Measurements from ENCODE around the gene ZNRF4.

GRCh38 chr19:5424192-5424973, 30.8 kb upstream of the ZNRF4 start:
- TF ChIP-seq POU5F1 (IDR thresholded peaks at IDR 0.05; ENCODE audit: low read depth, low read length) = no peak
- no peak for TF ChIP-seq PHF8 (conservative IDR thresholded peaks at IDR 0.05; ENCODE audit: low read depth, low read length)
- no peak for TF ChIP-seq CTCF (IDR thresholded peaks at IDR 0.05; ENCODE audit: control extremely low read depth in 1 of 3, insufficient read depth in 1 of 3, low read depth in 1 of 3, low read length in 3 of 3)
- no peak for TF ChIP-seq CHD2 (IDR thresholded peaks at IDR 0.05; ENCODE audit: low read length)
- no peak for TF ChIP-seq POLR2A (IDR thresholded peaks at IDR 0.05; ENCODE audit: control extremely low read depth in 1 of 2, low read depth in 2 of 2, low read length in 2 of 2)
